Measurements from ENCODE around the gene PRND. TPM values are rescaled to one million over a fixed set of nuclear protein-coding genes. Genes with fewer than 3 reads are reported as not detected.
"Not testable (repeated sequence)": the region's sequence is repeated elsewhere in the genome, so short reads cannot be mapped to it uniquely, and the experiment has no call there.

Gene PRND
- total RNA-seq, 2 experiments from 2014 or later: not detected

GRCh38 chr20:4689220-4689619 is 32.5 kb upstream of the PRND start:
- Mint-ChIP-seq H3K27me3 (no peaks in the 10 kb centered on the region), H3K4me3 (no peak overlapping the region), H3K9me3 (no peaks in the 10 kb centered on the region), H3K4me1 (ENCODE audit: low read depth) (peaks cover 77% of the 10 kb centered on the region), H3K36me3 (peaks cover 38% of the 10 kb centered on the region), H3K27ac (peak overlapping the region; percentile 40)
- POLR2A ChIA-PET: interaction anchor here (1.0 to 1.8 kb wide), 3 partner anchors 9 to 125 kb away, joined by 3 to 7 read pairs (median 3); no protein-coding TSS in a partner anchor
- no peak for DNase-seq
- intact Hi-C loops (cut with micrococcal nuclease): no loop called here
- CTCF ChIA-PET: interaction anchor here (1.8 to 2.6 kb wide), 3 partner anchors 23 to 84 kb away, joined by 4 to 8 read pairs (median 6); no protein-coding TSS in a partner anchor

GRCh38 chr20:4691753-4692152 is 30.0 kb upstream of the PRND start:
- H3K4me1 Mint-ChIP-seq (ENCODE audit: low read depth): peaks cover 73% of the 10 kb centered on the region
- H3K27me3 Mint-ChIP-seq: no peaks in the 10 kb centered on the region
- H3K36me3 Mint-ChIP-seq: peaks cover 48% of the 10 kb centered on the region
- no peak for DNase-seq
- H3K9me3 Mint-ChIP-seq: no peaks in the 10 kb centered on the region
- ChIA-PET CTCF (interaction anchor here (0.7 to 2.6 kb wide), 5 partner anchors 28 to 409 kb away, joined by 3 to 8 read pairs (median 5); no protein-coding TSS in a partner anchor), POLR2A (no interaction called here)
- no peak overlapping the region for H3K27ac Mint-ChIP-seq
- intact Hi-C loops (cut with micrococcal nuclease): no loop called here
- no peak overlapping the region for H3K4me3 Mint-ChIP-seq

GRCh38 chr20:4694076-4694475 is 27.6 kb upstream of the PRND start:
- DNase-seq: no peak
- H3K4me3 Mint-ChIP-seq: no peak overlapping the region
- intact Hi-C loops (cut with micrococcal nuclease): no loop called here
- CTCF ChIA-PET: interaction anchor here (2.2 kb wide), 1 partner anchor 26 kb away, joined by 5 read pairs; no protein-coding TSS in a partner anchor
- no peaks in the 10 kb centered on the region for H3K9me3 Mint-ChIP-seq
- no peaks in the 10 kb centered on the region for H3K27me3 Mint-ChIP-seq
- H3K36me3 Mint-ChIP-seq: peaks cover 35% of the 10 kb centered on the region
- H3K4me1 Mint-ChIP-seq (ENCODE audit: low read depth): peaks cover 63% of the 10 kb centered on the region
- no peak overlapping the region for H3K27ac Mint-ChIP-seq
- POLR2A ChIA-PET: interaction anchor here (1.0 kb wide), 1 partner anchor 10 kb away, joined by 3 read pairs; no protein-coding TSS in a partner anchor

GRCh38 chr20:4697189-4697830 is 24.4 kb upstream of the PRND start:
- no peaks in the 10 kb centered on the region for H3K27me3 Mint-ChIP-seq
- CTCF ChIA-PET: interaction anchor here (1.5 kb wide), 1 partner anchor 23 kb away, joined by 5 read pairs; no protein-coding TSS in a partner anchor
- H3K36me3 Mint-ChIP-seq: peaks cover 33% of the 10 kb centered on the region

GRCh38 chr20:4697831-4698221 is 23.9 kb upstream of the PRND start:
- H3K27me3 Mint-ChIP-seq: no peaks in the 10 kb centered on the region
- no peaks in the 10 kb centered on the region for H3K9me3 Mint-ChIP-seq
- CTCF ChIA-PET: interaction anchor here (1.1 to 1.5 kb wide), 2 partner anchors 22 to 84 kb away, joined by 4 to 5 read pairs; no protein-coding TSS in a partner anchor
- H3K4me3 Mint-ChIP-seq: no peak overlapping the region
- DNase-seq: no peak
- peaks cover 30% of the 10 kb centered on the region for H3K36me3 Mint-ChIP-seq
- intact Hi-C loops (cut with micrococcal nuclease): no loop called here
- no peak overlapping the region for H3K27ac Mint-ChIP-seq
- POLR2A ChIA-PET: no interaction called here
- peaks cover 34% of the 10 kb centered on the region for H3K4me1 Mint-ChIP-seq (ENCODE audit: low read depth)

More at GRCh38 chr20:4697189-4697830, 24.4 kb upstream of the PRND start:
- DNase-seq: no peak
- Mint-ChIP-seq H3K27ac (no peak overlapping the region), H3K4me3 (no peak overlapping the region), H3K9me3 (no peaks in the 10 kb centered on the region), H3K4me1 (ENCODE audit: low read depth) (peaks cover 32% of the 10 kb centered on the region)
- intact Hi-C loops (cut with micrococcal nuclease): no loop called here
- POLR2A ChIA-PET: no interaction called here

- H3K27me3 Mint-ChIP-seq: no peaks in the 10 kb centered on the region
- no peak overlapping the region for H3K4me3 Mint-ChIP-seq
- POLR2A ChIA-PET: no interaction called here
- DNase-seq: no peak
- peaks cover 24% of the 10 kb centered on the region for H3K36me3 Mint-ChIP-seq
- no peak overlapping the region for H3K27ac Mint-ChIP-seq
- intact Hi-C loops (cut with micrococcal nuclease): no loop called here
- CTCF ChIA-PET: interaction anchor here (1.1 kb wide), 1 partner anchor 86 kb away, joined by 4 read pairs; no protein-coding TSS in a partner anchor
- H3K9me3 Mint-ChIP-seq: no peaks in the 10 kb centered on the region
- peaks cover 31% of the 10 kb centered on the region for H3K4me1 Mint-ChIP-seq (ENCODE audit: low read depth)
These were observed 22.5 kb upstream of the PRND start for GRCh38 chr20:4699216-4699615.

- CTCF ChIA-PET: interaction anchor here (0.8 kb wide), 1 partner anchor 20 kb away, joined by 3 read pairs; no protein-coding TSS in a partner anchor
- DNase-seq: no peak
- Mint-ChIP-seq H3K36me3 (peaks cover 22% of the 10 kb centered on the region), H3K27me3 (no peaks in the 10 kb centered on the region), H3K27ac (no peak overlapping the region), H3K4me3 (no peak overlapping the region), H3K4me1 (ENCODE audit: low read depth) (peaks cover 31% of the 10 kb centered on the region), H3K9me3 (no peaks in the 10 kb centered on the region)
- POLR2A ChIA-PET: interaction anchor here (1.4 kb wide), 1 partner anchor 12 kb away, joined by 3 read pairs; no protein-coding TSS in a partner anchor
- intact Hi-C loops (cut with micrococcal nuclease): no loop called here
These were observed 21.8 kb upstream of the PRND start for GRCh38 chr20:4699957-4700356.

GRCh38 chr20:4702562-4703280 is 19.0 kb upstream of the PRND start:
- no peak overlapping the region for H3K27ac Mint-ChIP-seq
- no peaks in the 10 kb centered on the region for H3K27me3 Mint-ChIP-seq
- no peak overlapping the region for H3K4me3 Mint-ChIP-seq
- H3K9me3 Mint-ChIP-seq: no peaks in the 10 kb centered on the region
- no peak for DNase-seq
- intact Hi-C loops (cut with micrococcal nuclease): no loop called here
- ChIA-PET CTCF (interaction anchor here (1.0 kb wide), 1 partner anchor 17 kb away, joined by 6 read pairs; no protein-coding TSS in a partner anchor), POLR2A (no interaction called here)
- H3K36me3 Mint-ChIP-seq: peaks cover 14% of the 10 kb centered on the region
- peaks cover 11% of the 10 kb centered on the region for H3K4me1 Mint-ChIP-seq (ENCODE audit: low read depth)

GRCh38 chr20:4703281-4703676 is 18.4 kb upstream of the PRND start:
- CTCF ChIA-PET: interaction anchor here (1.0 kb wide), 1 partner anchor 17 kb away, joined by 6 read pairs; no protein-coding TSS in a partner anchor
- H3K4me1 Mint-ChIP-seq (ENCODE audit: low read depth): peaks cover 9% of the 10 kb centered on the region
- H3K9me3 Mint-ChIP-seq: no peaks in the 10 kb centered on the region
- POLR2A ChIA-PET: interaction anchor here (1.0 kb wide), 1 partner anchor 9 kb away, joined by 3 read pairs; no protein-coding TSS in a partner anchor
- no peaks in the 10 kb centered on the region for H3K27me3 Mint-ChIP-seq
- H3K4me3 Mint-ChIP-seq: no peak overlapping the region
- intact Hi-C loops (cut with micrococcal nuclease): no loop called here
- H3K27ac Mint-ChIP-seq: no peak overlapping the region
- no peak for DNase-seq
- peaks cover 12% of the 10 kb centered on the region for H3K36me3 Mint-ChIP-seq

- DNase-seq; POLR2A ChIA-PET; H3K36me3 Mint-ChIP-seq; H3K4me3 Mint-ChIP-seq; intact Hi-C loops (cut with micrococcal nuclease); H3K27me3 Mint-ChIP-seq; H3K9me3 Mint-ChIP-seq; CTCF ChIA-PET; H3K27ac Mint-ChIP-seq: not testable (repeated sequence)
- H3K4me1 Mint-ChIP-seq (ENCODE audit: low read depth): peaks cover 11% of the 10 kb centered on the region
These were observed 14.8 kb upstream of the PRND start for GRCh38 chr20:4706941-4707340.

GRCh38 chr20:4708036-4708435 is 13.7 kb upstream of the PRND start:
- DNase-seq: no peak
- Mint-ChIP-seq H3K9me3 (peaks cover under 1% of the 10 kb centered on the region), H3K4me1 (ENCODE audit: low read depth) (peaks cover 4% of the 10 kb centered on the region), H3K27me3 (no peaks in the 10 kb centered on the region), H3K4me3 (no peak overlapping the region), H3K36me3 (no peaks in the 10 kb centered on the region), H3K27ac (no peak overlapping the region)
- ChIA-PET POLR2A (no interaction called here), CTCF (no interaction called here)
- intact Hi-C loops (cut with micrococcal nuclease): no loop called here

GRCh38 chr20:4708856-4709255 is 12.9 kb upstream of the PRND start:
- POLR2A ChIA-PET: no interaction called here
- Mint-ChIP-seq H3K9me3 (peaks cover 3% of the 10 kb centered on the region), H3K27me3 (no peaks in the 10 kb centered on the region), H3K4me3 (no peak overlapping the region), H3K36me3 (no peaks in the 10 kb centered on the region), H3K4me1 (ENCODE audit: low read depth) (peaks cover 3% of the 10 kb centered on the region), H3K27ac (no peak overlapping the region)
- no peak for DNase-seq
- CTCF ChIA-PET: interaction anchor here (0.7 to 2.0 kb wide), 2 partner anchors 12 to 116 kb away, joined by 3 to 7 read pairs; no protein-coding TSS in a partner anchor
- intact Hi-C loops (cut with micrococcal nuclease): no loop called here

Data from activated CD4-positive, alpha-beta memory T cell treated with anti-CD3 and anti-CD28 coated beads for 36 hours (primary cell).